ENCODE measurements around the gene NUP214.

DNA sequence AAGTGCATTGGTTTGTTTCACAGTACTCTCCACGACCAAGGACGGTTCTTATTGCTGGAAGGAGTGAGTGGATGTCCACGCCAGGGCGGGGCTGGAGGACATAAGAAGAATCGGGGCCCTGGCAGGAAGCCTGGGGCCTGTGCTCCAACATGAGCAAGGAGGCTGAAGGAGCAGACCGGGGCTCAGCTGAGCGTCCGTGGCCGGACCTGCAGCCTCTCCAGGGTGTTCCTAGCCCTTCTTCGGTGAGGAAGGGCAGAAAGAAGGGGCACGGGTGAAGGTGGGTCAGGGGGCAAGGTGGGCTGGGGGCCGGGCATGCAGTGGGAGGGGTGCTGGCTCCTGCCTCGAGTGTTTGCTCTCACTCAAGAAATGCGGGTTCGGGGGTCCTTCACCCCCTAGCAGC lies 132.8 kb downstream of the NUP214 start:
- no peak for TF ChIP-seq TAF1 (IDR thresholded peaks at IDR 0.05; ENCODE audit: low read depth, low read length)
- no peak for TF ChIP-seq EP300 (IDR thresholded peaks at IDR 0.05; ENCODE audit: borderline replicate concordance in 1 of 2, low read depth in 2 of 2, low read length in 2 of 2)
- no peak for TF ChIP-seq ZNF274 (IDR thresholded peaks at IDR 0.05; ENCODE audit: borderline replicate concordance, extremely low read depth, low read length)
- TF ChIP-seq POLR2AphosphoS5 (IDR thresholded peaks at IDR 0.05; ENCODE audit: low read depth, low read length), result no peak
- TF ChIP-seq SAP30 (IDR thresholded peaks at IDR 0.05; ENCODE audit: insufficient read depth, insufficient replicate concordance, low read length), result no peak

Measured in H1 (cell line).